HUES48 (cell line): ENCODE results near the gene ITPK1.

ENCODE experiments used
- H3K27ac ChIP-seq: one replicate; pipeline ENCODE4 v1.7.0; 2013; ENCODE audit warnings: low read depth, low read length, inconsistent platforms
- H3K27me3 ChIP-seq: 2 replicates; pipeline ENCODE4 v1.6.1; 2013; ENCODE audit warnings: mild to moderate bottlenecking, low read length; ENCODE audit not compliant: control insufficient read depth, insufficient read depth
- H3K36me3 ChIP-seq: 2 replicates; pipeline ENCODE4 v1.6.1; 2013; ENCODE audit warnings: low read length; ENCODE audit not compliant: control insufficient read depth, insufficient read depth
- H3K4me1 ChIP-seq: 2 replicates; pipeline ENCODE4 v1.6.1; 2013; ENCODE audit warnings: mild to moderate bottlenecking, low read length; ENCODE audit not compliant: control insufficient read depth, insufficient read depth
- H3K4me3 ChIP-seq: 2 replicates; pipeline ENCODE4 v1.5.1; 2013; ENCODE audit warnings: mild to moderate bottlenecking, low read depth, low read length
- H3K9ac ChIP-seq: 2 replicates; pipeline ENCODE4 v1.6.1; 2013; ENCODE audit warnings: mild to moderate bottlenecking, low read depth, low read length, moderate library complexity
- H3K9me3 ChIP-seq: 2 replicates; pipeline ENCODE4 v1.6.1; 2013; ENCODE audit warnings: low read length; ENCODE audit not compliant: control insufficient read depth, insufficient read depth

The ITPK1 gene

GRCh38 chr14:92952481-92953298 lies 163.0 kb downstream of the ITPK1 start:
- Histone ChIP-seq H3K27me3 (no peaks in the 10 kb centered on the region), H3K9me3 (no peaks in the 10 kb centered on the region), H3K36me3 (peaks cover 60% of the 10 kb centered on the region), H3K27ac (no peak overlapping the region), H3K9ac (no peak overlapping the region), H3K4me3 (no peak overlapping the region), H3K4me1 (0 out of 2 replicates have a peak, but pooled peaks cover 5% of the 10 kb centered on the region)

GRCh38 chr14:92951912-92952471 lies 163.7 kb downstream of the ITPK1 start:
- Histone ChIP-seq H3K27ac (no peak overlapping the region), H3K36me3 (peaks cover 54% of the 10 kb centered on the region), H3K4me1 (0 out of 2 replicates have a peak, but pooled peaks cover 5% of the 10 kb centered on the region), H3K4me3 (no peak overlapping the region), H3K9me3 (no peaks in the 10 kb centered on the region), H3K9ac (no peak overlapping the region), H3K27me3 (no peaks in the 10 kb centered on the region)

- H3K27me3 ChIP-seq, result no peaks in the 10 kb centered on the region
- peaks cover 50% of the 10 kb centered on the region for H3K36me3 ChIP-seq
- 0 out of 2 replicates have a peak, but pooled peaks cover 5% of the 10 kb centered on the region for H3K4me1 ChIP-seq
- H3K4me3 ChIP-seq, result no peak overlapping the region
- H3K9ac ChIP-seq, result no peak overlapping the region
- no peaks in the 10 kb centered on the region for H3K9me3 ChIP-seq
- H3K27ac ChIP-seq, result no peak overlapping the region
These were observed 164.5 kb downstream of the ITPK1 start for GRCh38 chr14:92951261-92951660.

GRCh38 chr14:92950773-92951172 lies 165.0 kb downstream of the ITPK1 start:
- H3K36me3 ChIP-seq, result peaks cover 50% of the 10 kb centered on the region
- no peaks in the 10 kb centered on the region for H3K9me3 ChIP-seq
- H3K9ac ChIP-seq, result no peak overlapping the region
- 0 out of 2 replicates have a peak, but pooled peaks cover 5% of the 10 kb centered on the region for H3K4me1 ChIP-seq
- no peak overlapping the region for H3K4me3 ChIP-seq
- H3K27me3 ChIP-seq, result no peaks in the 10 kb centered on the region
- H3K27ac ChIP-seq, result no peak overlapping the region

GRCh38 chr14:92950193-92950540 lies 165.6 kb downstream of the ITPK1 start:
- Histone ChIP-seq H3K27ac (no peak overlapping the region), H3K27me3 (no peaks in the 10 kb centered on the region), H3K9me3 (no peaks in the 10 kb centered on the region), H3K4me3 (no peak overlapping the region), H3K4me1 (0 out of 2 replicates have a peak, but pooled peaks cover 4% of the 10 kb centered on the region), H3K9ac (no peak overlapping the region), H3K36me3 (peaks cover 55% of the 10 kb centered on the region)

GRCh38 chr14:92949496-92950192 lies 166.1 kb downstream of the ITPK1 start:
- peaks cover 55% of the 10 kb centered on the region for H3K36me3 ChIP-seq

GRCh38 chr14:92948647-92949046 lies 167.1 kb downstream of the ITPK1 start:
- no peak overlapping the region for H3K9ac ChIP-seq
- H3K4me3 ChIP-seq, result no peak overlapping the region
- no peaks in the 10 kb centered on the region for H3K9me3 ChIP-seq
- no peaks in the 10 kb centered on the region for H3K4me1 ChIP-seq
- H3K27me3 ChIP-seq, result no peaks in the 10 kb centered on the region
- H3K36me3 ChIP-seq, result peaks cover 54% of the 10 kb centered on the region
- H3K27ac ChIP-seq, result no peak overlapping the region

More at GRCh38 chr14:92949496-92950192, 166.1 kb downstream of the ITPK1 start:
- Histone ChIP-seq H3K27me3 (no peaks in the 10 kb centered on the region), H3K27ac (no peak overlapping the region), H3K9ac (no peak overlapping the region), H3K4me3 (no peak overlapping the region), H3K4me1 (no peaks in the 10 kb centered on the region), H3K9me3 (no peaks in the 10 kb centered on the region)

GRCh38 chr14:92946847-92947545 lies 168.7 kb downstream of the ITPK1 start:
- Histone ChIP-seq H3K9me3 (no peaks in the 10 kb centered on the region), H3K27ac (no peak overlapping the region), H3K4me3 (no peak overlapping the region), H3K36me3 (peaks cover 52% of the 10 kb centered on the region), H3K27me3 (no peaks in the 10 kb centered on the region), H3K4me1 (no peaks in the 10 kb centered on the region), H3K9ac (no peak overlapping the region)

- Histone ChIP-seq H3K36me3 (peaks cover 51% of the 10 kb centered on the region), H3K27ac (no peak overlapping the region), H3K4me1 (no peaks in the 10 kb centered on the region), H3K9me3 (no peaks in the 10 kb centered on the region), H3K9ac (no peak overlapping the region), H3K4me3 (no peak overlapping the region), H3K27me3 (no peaks in the 10 kb centered on the region)
These were observed 169.5 kb downstream of the ITPK1 start for GRCh38 chr14:92945959-92946846.

- Histone ChIP-seq H3K27ac (no peak overlapping the region), H3K4me1 (no peaks in the 10 kb centered on the region), H3K9ac (no peak overlapping the region), H3K36me3 (peaks cover 44% of the 10 kb centered on the region), H3K27me3 (no peaks in the 10 kb centered on the region), H3K4me3 (no peak overlapping the region), H3K9me3 (no peaks in the 10 kb centered on the region)
These were observed 170.2 kb downstream of the ITPK1 start for GRCh38 chr14:92945544-92945943.
